H54 (cell line): ENCODE measurements around the gene CASP5.
A peak's percentile ranks its signal among the peaks of the same experiment; 100 is the strongest.
"Not testable (repeated sequence)": the region's sequence is repeated elsewhere in the genome, so short reads cannot be mapped to it uniquely, and the experiment has no call there.

Experiments used
- DNase-seq: peaks from one replicate; pipeline ENCODE4 v3.0.0; 2011; ENCODE audit warnings: low spot score, mixed read lengths; ENCODE audit not compliant: insufficient read length
- FAIRE-seq: peaks from 3 replicates; lab custom pipeline; 2011; peaks lifted over from hg19 to GRCh38; lab: Jason Lieb, UNC
- POLR2A ChIP-seq: IDR thresholded peaks from 2 replicates; pipeline ENCODE4 v1.6.1; 2011; ENCODE audit warnings: low read depth, mild to moderate bottlenecking, low read length

Gene CASP5

GRCh38 chr11:105023003-105023402 lies at the start of gene CASP5:
TSS of gene CASP5 (minus strand) at chr11:105023168. CDS start at chr11:105023136, 32 bp downstream.
- TF ChIP-seq POLR2A, result no peak
- FAIRE-seq (no peak), DNase-seq (no peak)

- FAIRE-seq, DNase-seq: not testable (repeated sequence)
Measured at GRCh38 chr11:105072080-105072479, 49.1 kb upstream of the CASP5 start.

GRCh38 chr11:105071089-105071732 lies 48.2 kb upstream of the CASP5 start:
- no peak for TF ChIP-seq POLR2A
- FAIRE-seq (no peak), DNase-seq (no peak)

GRCh38 chr11:105070306-105070705 lies 47.3 kb upstream of the CASP5 start:
- TF ChIP-seq POLR2A, result no peak
- FAIRE-seq, result no peak
- no peak for DNase-seq

- FAIRE-seq, result peak; percentile 66
- DNase-seq, result not testable (repeated sequence)
Measured at GRCh38 chr11:105069749-105070148, 46.8 kb upstream of the CASP5 start.

DNA sequence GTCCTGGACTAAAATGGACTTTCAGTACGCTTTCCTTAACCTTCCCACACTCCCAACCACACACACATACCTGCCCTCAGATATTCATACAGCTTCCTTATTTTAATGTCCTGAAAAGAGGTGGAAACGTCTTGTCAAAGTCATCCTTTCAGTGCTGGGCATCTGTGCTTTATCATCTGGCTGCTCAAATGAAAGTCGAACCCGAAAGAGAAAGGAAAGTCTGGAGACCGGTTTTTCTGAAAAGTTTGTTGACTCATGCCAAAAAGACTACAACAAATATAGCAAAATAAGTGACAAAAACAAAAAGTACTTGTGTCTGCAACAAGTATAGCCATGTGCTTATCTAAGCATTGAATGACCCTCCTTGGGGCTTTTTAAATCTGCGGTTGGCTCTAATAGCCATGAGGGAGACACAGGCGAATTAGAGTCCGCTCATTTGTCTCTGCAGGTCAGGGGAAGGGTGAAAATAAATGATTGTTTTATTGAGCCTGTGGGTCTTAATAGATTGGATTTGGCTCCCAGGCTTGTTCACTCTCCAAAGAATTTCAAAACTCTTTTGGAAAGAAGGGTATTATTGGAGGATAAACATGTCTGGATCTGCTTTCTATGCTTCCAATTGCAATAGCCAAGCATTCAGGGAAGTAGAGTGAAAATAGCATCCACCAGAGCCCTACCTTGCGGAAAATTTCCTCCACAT lies 40.4 kb upstream of the CASP5 start:
- not testable (repeated sequence) for FAIRE-seq, DNase-seq

DNA sequence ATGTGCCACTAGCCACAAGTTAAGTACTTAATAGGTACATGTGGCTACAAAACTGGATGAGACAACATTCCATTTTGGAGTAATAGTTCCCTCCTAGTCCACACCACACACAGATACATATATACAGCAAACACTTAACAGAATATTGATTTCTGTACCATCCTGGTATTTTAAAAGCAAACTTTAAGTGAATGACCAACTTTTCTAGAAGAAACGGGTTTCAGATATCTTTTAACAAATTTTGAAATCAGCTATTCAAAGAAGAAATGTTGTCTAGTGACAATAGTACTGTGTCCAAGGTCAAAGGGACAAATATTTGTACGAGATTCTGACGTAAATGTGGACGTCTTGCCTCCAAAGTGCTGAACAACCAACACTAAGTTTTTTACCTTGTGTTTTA lies 34.5 kb upstream of the CASP5 start:
- FAIRE-seq (no peak), DNase-seq (no peak)
- TF ChIP-seq POLR2A, result no peak

DNA sequence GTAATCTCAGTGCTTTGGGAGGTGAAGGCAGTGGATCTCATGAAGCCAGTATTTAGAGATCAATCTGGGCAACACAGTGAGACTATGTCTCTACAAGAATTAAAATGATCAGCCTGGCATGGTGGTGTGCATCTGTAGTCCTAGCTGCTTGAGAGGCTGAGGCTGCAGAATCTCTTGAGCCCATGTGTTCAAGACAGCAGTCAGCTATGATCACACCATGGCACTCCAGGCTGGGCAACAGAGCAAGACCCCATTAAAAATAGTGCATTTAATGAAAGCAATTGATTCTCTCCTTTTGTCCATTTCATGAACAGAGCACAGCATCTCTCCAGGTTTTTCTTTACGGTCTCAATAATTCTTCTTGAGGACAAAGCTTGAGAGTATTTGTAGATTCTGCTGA lies 33.5 kb upstream of the CASP5 start:
- DNase-seq (no peak), FAIRE-seq (no peak)
- TF ChIP-seq POLR2A, result no peak

DNA sequence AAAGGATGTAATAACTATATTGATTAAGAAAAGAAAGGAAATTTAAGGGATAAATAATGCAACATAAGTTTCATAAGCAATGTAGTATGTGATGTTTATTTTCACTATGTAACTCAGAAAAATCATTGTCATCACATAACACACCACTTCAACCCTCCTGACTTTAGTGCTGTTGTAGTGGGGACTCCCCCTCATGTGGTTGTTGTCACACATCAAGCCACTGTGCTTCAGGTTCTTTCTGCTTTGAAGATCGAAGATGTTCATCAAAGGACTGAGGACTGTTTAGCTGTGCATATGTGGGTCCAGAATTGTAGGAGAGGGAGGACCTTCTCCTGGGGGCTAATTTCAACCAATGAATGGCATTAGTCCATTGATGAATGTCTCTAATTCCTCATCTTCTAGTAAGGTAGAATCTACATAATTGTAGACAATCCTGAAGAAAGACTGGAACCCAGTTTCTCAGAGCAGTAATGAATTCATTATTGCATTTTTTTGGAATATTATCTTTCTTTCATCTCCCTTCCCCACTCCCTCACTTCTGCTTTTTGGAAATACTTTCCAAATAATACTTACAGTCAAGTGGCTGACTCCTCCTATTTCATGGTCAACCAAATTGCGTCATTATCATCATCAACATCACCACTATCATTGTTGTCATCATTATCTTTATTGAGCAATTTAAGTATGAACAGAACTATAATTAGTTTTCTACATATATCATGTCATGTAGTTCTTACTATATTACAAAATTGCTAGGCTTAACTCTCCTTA lies 31.9 kb upstream of the CASP5 start:
- TF ChIP-seq POLR2A, result no peak

GRCh38 chr11:105052487-105052886 lies 29.5 kb upstream of the CASP5 start:
- FAIRE-seq, result no peak
- DNase-seq, result no peak
- no peak for TF ChIP-seq POLR2A

More for the DNA sequence above, 31.9 kb upstream of the CASP5 start:
- FAIRE-seq, result no peak
- DNase-seq, result no peak

- DNase-seq, result no peak
- FAIRE-seq, result no peak
- no peak for TF ChIP-seq POLR2A
Measured at GRCh38 chr11:105051559-105051958, 28.6 kb upstream of the CASP5 start.

DNA sequence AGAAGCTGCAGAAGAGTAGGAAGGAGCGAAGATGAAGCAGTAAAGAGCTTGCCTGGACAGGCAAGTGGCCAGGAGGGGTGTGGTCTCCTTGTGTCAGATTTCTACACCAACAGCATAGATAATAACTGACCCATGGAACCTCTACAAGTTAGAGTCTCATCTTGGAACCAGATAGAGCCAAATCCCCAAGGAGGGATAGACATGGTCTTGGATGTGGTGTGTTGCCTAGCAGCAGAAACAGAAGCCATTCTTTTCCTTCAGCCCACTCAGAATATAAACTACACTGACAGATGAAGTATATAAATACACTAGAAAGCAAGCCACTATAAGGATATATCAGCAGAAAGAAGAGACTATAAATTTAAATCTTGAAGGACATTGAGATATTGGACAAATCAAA lies 26.5 kb upstream of the CASP5 start:
- no peak for DNase-seq
- FAIRE-seq, result no peak
- TF ChIP-seq POLR2A, result no peak

- FAIRE-seq, result peak; percentile 92
- peak; percentile 13 for DNase-seq
- TF ChIP-seq POLR2A, result no peak
Measured at GRCh38 chr11:105046898-105047579, 24.1 kb upstream of the CASP5 start.
